HG03045 (cell line): ENCODE measurements around the gene AIM2.
"Not testable (repeated sequence)": the region's sequence is repeated elsewhere in the genome, so short reads cannot be mapped to it uniquely, and the experiment has no call there.

Experiments used
- ATAC-seq: cut with Tn5 transposase; IDR thresholded peaks from one replicate; pipeline ENCODE4 v1.9.1; 2021; ENCODE audit warnings: mild to moderate bottlenecking, moderate library complexity; ENCODE audit not compliant: unreplicated experiment

The AIM2 gene, protein sequence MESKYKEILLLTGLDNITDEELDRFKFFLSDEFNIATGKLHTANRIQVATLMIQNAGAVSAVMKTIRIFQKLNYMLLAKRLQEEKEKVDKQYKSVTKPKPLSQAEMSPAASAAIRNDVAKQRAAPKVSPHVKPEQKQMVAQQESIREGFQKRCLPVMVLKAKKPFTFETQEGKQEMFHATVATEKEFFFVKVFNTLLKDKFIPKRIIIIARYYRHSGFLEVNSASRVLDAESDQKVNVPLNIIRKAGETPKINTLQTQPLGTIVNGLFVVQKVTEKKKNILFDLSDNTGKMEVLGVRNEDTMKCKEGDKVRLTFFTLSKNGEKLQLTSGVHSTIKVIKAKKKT

DNA sequence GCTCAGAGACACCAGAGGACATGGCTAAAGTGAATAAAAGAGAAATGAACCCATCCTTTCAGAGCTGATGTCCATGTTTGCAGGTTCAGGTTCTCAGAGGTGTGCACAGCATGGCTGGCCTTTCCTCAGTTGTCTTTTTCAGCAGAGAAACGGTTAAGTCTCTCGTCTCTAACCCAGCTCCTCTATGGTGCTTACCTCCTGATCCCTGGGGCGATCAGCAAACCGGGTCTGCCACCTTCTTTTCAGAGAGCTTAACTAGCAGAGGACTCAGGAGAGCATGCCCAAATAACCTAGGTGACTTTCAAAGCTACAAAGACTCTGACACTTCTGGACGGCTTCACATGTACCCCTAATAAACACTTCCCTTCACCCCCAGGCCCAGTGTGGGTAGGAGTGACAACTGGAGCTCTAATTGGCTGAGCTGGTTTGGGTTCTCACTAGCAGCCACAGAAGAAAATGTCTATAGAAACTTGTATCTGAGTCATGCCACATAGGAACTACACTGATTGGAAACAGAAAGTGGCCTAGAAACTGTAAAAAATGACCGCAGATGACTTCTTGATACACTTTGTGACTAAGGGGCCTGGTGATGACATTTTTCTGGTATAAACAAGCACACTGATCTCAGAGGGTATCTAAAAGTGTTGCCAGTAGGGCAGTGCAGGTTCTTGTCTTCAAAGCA is at the start of gene AIM2:
TSS of gene AIM2 (minus strand) at position 329 of the 682 bp plus-strand sequence. CDS start 3,267 bp downstream, outside the sequence.
- ATAC-seq, result peak; percentile 88

DNA sequence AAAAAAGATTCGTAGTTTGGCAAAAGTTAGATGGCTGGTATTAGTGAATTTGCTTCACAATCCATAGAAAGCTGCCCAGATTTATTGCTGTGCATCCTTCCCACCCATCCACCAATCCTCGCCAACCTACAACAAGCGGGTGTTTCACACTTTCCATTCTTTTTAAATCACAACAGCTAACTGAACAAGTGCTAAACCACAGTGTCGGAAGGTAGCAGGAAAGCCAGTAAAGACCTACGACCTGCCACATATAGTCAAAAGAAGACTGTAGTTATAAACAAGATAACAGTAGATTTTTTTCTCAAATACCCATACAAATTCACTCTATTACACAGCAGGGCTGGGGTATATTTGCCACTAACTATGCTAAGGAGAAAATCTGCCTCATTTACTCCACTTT is 47.0 kb upstream of the AIM2 start:
- ATAC-seq, result no peak

DNA sequence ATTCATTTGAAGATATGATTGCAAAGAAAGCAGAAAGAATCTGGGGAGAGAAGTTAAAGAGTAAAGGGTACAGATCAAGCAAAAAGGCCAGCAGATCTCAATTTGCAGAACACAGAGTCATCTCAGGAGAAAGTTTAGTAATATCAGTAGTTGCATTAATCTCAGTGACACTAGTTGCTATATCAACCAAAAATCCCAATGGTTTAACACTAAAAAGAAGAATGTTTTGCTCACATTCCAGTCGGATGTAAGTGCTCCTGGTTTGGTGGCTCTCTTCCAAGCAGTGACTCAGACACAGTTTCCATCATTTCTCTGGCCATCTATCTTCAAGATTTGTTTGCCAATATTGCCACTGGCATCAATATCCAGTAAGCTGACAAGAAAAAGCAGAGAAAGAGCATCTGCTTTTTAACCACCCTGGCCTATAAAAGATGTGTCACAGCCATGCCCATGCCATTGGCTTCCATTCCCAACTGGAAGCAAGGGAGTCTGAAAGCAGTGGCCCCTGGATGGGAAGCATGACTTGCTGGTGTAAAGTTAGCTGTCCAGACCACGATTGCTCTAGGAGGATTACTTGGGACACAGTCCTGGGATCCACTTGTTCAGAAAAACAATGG is 45.5 kb upstream of the AIM2 start:
- ATAC-seq, result peak; percentile 75

DNA sequence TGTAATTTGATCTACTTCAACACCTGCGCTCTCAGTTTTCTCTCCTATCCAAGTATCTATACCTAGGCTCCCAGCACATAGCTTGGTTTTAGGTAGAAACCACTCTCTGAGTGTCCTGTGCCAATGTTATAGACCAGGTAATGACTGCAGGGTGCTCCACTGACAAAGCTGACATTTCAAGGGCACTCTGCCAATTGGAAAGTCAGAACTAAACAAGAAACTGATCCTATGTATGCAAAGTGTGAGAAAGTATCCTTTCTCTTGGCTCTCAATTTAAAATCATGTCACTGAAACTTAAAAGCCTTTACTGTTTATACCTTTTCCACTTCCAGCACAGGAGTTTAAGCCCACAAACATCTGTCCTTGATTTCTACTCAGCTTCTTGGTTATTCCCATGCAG is 45.0 kb upstream of the AIM2 start:
- ATAC-seq, result no peak

DNA sequence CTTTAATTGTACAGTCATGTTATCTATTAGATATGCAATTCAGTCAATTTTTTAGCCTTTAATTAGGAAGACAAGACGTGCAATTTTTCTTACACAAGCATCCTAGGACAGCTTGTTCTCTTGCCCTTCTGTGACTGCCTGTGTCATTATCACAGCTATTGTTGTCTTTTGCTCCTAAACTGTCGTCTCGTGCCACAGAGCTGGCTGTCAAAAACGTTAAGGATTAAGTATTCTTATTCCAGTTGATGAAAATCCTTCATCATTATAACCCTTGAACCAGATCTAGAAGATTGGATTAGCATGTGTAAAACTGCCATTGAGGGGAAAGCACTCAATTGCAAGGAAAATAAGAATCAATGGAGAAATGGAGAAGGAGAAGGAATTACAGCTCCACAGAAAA is 43.8 kb upstream of the AIM2 start:
- no peak for ATAC-seq

DNA sequence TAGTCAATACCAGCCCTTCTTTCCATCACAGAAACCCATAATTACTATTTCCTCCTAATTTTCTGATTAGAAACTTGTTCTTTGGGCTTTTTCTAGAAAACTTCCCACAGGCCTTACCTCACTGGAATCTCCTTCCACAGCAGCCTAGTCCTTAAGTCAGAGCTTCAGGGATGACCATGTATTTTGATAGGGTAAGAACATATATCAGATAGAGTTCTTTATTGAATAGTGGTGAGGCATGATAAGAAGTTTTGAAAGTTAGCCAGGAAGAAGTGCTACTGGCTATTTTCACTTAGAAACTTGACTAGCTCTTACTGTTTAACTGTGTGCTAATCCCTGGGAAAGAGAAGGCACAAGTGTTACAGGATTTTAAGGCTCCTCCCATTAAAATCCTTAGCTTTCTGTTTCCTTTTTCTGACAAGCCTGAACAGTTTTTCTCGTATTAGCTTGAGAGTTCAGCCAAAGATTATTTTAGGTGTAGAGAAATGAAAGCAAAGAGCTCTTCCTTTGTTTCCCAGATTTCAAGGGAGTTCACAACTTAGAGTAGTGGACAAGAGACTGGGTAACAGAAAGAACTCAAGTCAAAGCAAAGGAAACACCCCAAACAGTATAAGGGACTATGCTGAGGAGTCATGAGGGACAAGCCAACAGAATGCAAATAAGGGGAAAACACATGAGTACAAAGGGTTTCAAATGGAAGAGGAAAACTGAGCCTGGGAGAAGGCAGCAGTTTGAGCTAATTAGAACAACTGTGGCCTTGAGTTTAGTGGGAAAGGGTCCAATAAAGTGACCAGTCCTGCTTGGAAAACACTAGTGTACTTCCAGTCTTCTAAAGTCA is 37.2 kb upstream of the AIM2 start:
- ATAC-seq, result no peak

DNA sequence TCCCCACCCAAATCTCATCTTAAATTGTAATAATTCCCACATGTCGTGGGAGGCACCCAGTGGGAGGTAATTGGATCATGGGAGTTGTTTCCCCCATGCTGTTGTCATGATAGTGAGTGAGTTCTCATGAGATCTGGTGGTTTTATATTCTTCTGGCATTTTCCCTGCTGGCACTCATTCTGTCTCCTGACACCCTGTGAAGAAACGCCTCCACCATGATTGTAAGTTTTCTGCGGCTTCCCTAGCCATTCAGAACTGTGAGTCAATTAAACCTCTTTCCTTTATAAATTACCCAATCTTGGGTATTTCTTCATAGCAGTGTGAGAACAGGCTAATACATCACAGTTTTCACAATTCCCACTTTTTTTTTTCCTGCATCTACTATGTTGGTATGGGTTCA is 26.5 kb upstream of the AIM2 start:
- not testable (repeated sequence) for ATAC-seq

DNA sequence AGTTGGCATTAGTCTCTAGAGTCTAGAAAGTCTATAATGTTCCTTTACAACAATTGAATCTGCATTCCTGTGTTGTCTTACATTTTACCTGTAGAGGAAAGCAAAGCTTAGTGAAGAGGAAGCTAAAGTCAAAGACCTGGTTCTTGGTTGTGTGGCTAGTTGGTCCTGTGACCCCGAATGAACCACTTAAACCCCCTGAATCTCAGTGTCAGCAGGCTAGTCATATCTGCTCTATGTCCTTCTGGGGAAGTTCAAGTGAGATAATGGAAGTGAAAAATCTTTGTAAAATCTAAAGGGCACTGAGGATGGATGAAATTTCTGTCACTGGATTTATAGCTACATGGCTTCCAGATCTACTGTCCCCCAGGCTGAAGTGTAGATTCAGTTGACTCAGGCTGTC is 24.0 kb upstream of the AIM2 start:
- ATAC-seq, result no peak

DNA sequence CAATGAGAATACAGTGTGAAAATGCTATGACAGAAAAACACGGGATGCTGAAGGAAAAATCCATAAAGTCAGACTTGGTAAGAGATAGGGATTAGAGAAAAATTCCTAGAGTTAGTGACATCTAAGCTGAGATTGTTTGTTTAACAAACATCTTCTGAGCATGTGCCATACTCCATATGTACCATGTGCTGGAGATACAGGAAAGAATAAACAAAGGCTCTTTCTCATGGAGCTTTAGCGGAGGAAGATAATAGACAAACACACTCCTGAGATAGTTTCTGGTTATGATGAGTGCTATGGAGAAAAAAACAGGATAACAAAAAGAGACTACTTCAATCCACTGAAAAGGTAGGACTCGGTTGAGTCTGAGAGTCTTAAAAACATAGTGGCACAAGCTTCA is 22.0 kb upstream of the AIM2 start:
- no peak for ATAC-seq

DNA sequence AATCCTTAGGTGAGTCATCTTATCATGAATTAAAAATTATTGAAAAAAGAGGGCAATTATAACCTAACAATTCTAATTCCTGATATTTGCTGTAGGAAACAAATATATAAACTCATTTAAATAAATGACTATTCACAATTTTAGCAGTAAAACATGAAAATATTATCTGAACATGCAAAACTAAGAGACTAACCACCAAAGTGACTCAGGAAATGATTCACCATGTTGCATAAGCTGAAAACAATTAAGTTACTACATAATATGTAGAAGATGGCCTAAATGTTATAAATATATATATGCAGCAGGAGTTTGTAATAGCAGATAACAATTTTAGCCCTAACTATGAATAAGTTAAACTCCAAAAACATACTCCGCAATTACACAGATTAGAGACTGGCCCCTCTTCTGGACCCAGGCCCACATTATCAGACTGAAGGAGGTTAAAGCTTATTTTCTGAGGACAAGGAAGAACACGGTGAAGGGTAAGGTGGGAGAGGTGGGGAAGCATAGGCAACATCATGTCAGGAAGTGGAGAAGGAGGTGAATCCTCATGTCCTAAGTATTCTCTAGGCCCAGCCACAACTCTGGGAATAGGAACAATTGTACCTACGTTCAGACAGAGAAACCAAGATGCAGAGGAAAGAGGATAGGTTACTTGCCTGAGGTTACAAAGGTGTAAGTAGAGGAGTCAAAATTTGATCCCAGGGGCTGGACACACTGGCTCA is 15.6 kb upstream of the AIM2 start:
- ATAC-seq, result no peak

DNA sequence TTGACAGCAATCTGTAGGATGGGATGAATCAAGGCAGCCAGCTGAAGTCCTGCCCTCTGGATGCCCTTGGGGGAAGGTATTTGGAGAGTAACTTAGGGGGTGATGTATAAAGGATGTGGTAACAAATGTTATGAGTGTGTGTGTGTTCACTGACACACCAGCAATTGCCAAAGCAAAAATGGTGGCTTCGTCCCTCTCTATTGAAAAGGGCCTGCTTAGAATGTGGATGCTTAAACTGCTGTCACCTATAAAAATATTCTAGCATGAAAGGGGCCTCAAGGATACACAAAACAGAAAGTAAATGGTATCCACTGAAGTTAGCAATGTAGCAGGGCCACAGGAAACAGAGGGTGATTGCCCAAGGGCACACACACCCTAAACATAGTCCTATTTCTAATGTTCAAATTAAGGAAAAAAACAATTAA is 15.1 kb upstream of the AIM2 start:
- no peak for ATAC-seq

DNA sequence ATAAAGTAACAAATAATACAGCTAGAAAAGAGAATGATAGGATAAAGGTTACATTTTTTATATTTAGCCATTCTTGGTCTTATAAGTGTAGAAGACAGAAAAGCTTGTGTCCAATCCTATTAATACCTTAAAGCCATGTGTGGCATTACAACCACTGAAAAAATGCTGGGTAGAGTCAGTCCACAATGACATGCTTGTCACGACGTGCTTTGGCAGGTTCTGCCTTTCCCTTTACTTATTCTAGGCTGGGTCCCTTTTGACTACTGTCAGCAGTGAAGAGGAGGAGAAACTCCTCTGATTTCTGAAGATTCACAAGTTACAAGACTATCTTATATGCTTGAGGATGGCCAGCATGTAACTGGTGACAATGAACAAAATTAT is 14.6 kb upstream of the AIM2 start:
- no peak for ATAC-seq

DNA sequence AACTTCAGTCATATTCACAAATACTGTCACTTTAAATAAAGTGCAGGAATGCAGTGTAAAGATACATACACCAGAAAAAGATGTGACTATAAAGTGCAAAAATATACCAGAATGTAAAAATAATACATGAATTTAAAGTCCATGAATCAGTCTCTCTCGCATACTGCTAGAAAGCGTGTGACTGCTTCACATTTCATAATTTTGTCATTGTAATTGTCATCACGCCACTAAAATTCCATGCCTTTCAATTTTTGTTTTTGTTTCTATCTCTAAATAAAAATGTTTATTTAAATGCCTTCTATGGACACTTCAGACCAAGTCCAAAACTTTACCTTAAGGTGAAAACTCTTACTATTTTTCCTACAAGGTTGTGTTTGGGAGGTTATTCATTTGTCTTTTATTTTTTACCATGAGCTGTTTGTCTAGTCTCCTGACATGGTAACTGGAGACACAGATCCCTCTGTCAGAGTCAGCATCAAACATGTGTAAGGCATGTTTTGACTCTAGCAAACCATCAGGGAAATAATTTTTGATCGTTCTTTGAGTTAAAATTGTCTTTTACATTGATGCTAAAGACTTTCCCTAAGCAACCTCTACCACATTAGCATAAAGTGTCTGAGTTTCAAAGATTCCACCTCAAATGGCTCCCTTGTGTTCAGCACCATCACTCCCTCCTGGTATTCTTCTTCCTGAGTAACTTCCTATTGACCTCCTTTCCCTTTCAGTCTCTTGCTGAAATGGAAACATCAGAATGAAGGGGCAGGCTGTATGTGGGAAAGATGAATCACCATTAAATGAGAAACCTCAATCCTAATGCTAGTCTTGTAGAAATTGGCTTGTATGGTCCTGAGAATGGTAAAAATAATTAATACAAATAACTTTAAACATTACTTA is 14.0 kb upstream of the AIM2 start:
- ATAC-seq, result no peak

DNA sequence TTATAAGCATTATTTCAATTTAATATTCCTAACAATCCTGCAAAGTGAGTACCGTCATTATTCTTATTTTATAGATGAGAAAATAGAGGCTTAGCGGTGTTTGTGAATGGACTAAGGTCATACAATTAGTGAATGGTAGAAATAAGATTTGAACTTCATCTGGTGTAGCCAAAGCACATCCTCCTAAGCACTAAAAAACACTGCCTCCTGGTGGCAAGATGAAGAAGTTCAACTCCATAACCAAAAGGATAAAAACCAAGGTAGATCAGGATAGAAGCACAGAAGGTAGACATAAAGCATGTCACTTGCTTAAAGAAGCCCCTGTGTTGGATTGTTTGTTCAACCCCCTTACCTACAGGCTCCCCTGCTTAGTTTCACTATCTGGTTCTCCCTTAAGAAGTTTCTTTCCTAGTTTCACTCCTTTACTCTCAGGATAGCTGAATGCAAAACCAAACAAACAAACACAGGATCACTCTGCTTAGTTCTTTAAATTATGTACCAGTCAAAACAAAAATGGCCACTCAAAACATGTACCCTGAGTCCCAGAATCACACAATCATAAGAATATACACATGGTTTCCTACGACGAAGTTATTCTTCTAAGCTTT is 12.7 kb upstream of the AIM2 start:
- peak; percentile 60 for ATAC-seq

DNA sequence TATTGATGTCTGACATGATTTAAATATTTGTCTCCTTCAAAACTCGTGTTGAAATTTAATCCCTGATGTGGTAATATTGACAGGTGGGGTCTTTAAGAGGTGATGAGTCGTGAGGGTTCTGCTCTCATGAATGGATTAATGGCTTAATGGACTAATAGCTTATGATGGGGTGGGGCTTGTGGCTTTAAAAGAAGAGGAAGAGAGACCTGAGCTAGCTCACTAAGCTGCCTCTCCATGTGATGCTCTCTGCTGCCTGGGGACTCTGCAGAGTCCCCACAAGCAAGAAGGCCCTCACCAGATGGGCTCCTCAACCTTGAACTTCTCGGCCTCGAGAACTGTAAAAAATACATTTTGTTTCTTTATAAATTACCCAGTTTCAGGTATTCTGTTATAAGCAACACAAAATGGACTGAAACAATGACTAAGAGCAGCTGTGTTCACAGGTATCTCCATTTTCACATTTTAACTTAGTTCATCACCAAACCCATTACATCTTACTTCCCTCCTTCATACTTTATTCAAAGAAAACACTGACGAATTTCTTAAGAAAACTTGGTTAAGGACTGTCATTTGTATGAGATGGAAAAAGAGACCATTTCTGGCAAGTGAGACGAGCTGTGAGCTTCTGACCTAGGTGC is 12.1 kb upstream of the AIM2 start:
- ATAC-seq, result no peak

DNA sequence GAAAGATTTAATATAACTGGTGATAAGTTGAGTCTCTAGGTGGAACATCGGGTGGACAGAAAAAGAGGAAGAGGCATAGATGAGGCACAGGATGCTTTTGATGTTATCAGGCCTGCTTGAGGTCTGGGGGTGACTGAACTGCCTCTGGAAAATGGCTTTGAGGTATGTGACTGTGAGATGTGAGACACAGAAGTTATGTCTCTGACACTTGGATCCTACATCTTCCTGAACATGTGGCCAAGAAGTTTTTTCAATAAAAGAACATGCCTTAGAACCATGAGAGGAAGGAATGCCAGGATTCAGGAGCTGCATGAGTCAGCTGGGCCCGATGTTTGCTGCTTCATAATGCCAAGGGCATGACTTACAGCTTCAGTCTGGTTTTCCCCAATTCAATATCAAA is 11.5 kb upstream of the AIM2 start:
- ATAC-seq, result no peak

DNA sequence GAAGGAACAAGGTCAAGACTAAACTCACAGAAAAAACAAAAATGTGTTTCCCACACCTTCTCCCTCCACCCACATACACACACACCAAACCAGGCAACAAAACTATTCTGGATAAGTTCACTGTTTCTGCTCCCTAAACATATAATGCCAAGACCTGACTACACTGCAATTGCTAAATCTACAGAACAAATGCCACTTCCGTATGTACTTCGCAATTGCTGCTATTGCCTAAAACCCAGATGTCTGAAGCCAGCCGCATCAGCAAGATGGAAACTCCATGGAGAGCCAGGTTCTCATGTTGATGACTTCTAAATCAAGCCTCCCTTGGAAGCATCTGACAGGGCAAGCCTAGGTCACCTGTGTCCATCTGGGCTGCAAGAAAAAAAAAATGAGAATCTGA is 8.3 kb upstream of the AIM2 start:
- ATAC-seq, result no peak

DNA sequence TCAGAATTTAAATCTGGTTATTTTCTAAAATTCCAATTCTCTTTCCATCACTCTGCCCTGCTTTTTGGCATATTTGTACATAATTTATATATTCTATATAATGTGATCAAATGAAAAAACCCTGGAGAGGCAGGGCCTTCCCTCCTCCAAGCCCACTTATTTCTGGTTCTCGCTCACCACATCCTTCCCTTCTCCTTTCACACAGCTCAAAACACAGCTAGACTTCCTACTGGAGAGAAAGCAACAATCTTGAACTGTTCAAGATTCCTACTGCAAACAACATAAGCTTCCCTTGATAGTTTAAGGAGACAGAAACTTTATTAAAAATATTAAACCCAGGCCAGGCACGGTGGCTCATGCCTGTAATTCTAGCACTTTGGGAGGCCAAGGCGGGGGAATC is 7.6 kb upstream of the AIM2 start:
- ATAC-seq, result no peak

DNA sequence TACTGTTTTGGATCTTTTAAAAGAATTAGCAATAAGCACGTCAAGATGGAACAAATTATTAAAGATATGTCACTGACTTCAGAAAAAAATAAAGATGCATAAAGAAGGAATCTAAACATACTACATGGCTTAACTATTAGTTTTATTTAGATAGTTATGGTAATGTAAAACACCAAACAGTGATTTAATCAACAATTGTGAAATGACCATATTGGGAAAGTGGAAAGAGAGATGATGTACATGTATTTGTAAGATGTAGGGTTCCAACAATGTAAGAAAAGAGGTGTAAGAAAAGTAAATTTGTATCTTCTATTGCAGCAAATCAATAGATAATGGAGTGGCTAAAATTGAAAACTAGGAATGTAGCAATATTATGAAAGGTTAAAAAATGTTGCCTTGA is 6.4 kb upstream of the AIM2 start:
- ATAC-seq, result no peak
